ENCODE results near the gene GIPR. TPM values are rescaled to one million over a fixed set of nuclear protein-coding genes. Genes with fewer than 3 reads are reported as not detected.

GIPR gene
- total RNA-seq, 1 experiment from 2014 or later, result 6.9 TPM

DNA sequence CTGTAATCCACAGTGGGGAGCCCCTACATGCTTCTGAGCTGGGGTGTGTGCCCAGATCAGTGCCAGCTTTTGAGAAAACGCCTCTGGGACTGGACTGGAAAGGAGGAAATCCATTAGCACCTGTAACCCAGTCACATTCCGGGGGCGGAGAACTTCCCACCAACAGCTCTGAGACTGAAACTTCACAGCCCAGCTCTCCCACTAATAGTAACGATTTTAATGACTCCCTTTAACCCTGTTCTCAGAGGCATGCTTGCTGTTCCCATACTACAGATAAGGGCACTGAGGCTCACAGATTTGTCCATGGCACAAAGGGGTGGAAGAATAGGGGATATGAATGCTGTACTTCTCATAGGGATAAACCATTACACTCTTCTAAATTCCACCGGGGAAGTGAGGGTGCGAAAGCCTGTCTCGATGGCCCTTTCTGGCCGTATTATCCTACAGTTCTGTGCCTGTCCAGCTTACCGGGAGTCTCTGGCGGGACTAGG is 61.8 kb downstream of the GIPR start:
- Mint-ChIP-seq H3K9me3 (ENCODE audit: low read depth, unreplicated experiment) (no peaks in the 10 kb centered on the region), H3K27me3 (ENCODE audit: unreplicated experiment) (no peaks in the 10 kb centered on the region), H3K36me3 (ENCODE audit: insufficient read depth, unreplicated experiment) (peaks cover 22% of the 10 kb centered on the region), H3K27ac (ENCODE audit: unreplicated experiment) (peak overlapping the region; percentile 83), H3K4me3 (ENCODE audit: low read depth, unreplicated experiment) (peak overlapping the region; percentile 97), H3K4me1 (ENCODE audit: low read depth, unreplicated experiment) (peaks cover 26% of the 10 kb centered on the region)
- TSS peak; percentile 69 for BruUV-seq (replicated peaks)
- intact Hi-C loops (cut with micrococcal nuclease; ENCODE audit: unreplicated experiment), result no loop called here
- TF ChIP-seq, protein P1, sequence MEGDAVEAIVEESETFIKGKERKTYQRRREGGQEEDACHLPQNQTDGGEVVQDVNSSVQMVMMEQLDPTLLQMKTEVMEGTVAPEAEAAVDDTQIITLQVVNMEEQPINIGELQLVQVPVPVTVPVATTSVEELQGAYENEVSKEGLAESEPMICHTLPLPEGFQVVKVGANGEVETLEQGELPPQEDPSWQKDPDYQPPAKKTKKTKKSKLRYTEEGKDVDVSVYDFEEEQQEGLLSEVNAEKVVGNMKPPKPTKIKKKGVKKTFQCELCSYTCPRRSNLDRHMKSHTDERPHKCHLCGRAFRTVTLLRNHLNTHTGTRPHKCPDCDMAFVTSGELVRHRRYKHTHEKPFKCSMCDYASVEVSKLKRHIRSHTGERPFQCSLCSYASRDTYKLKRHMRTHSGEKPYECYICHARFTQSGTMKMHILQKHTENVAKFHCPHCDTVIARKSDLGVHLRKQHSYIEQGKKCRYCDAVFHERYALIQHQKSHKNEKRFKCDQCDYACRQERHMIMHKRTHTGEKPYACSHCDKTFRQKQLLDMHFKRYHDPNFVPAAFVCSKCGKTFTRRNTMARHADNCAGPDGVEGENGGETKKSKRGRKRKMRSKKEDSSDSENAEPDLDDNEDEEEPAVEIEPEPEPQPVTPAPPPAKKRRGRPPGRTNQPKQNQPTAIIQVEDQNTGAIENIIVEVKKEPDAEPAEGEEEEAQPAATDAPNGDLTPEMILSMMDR (IDR thresholded peaks at IDR 0.05; ENCODE audit: unreplicated experiment), result no peak
- CTCF ChIA-PET, result interaction anchor here (2.0 to 2.2 kb wide), 2 partner anchors 12 to 39 kb away, joined by 20 read pairs; partner anchors contain the start of gene SIX5
- DNase-seq, result peak; percentile 17

DNA sequence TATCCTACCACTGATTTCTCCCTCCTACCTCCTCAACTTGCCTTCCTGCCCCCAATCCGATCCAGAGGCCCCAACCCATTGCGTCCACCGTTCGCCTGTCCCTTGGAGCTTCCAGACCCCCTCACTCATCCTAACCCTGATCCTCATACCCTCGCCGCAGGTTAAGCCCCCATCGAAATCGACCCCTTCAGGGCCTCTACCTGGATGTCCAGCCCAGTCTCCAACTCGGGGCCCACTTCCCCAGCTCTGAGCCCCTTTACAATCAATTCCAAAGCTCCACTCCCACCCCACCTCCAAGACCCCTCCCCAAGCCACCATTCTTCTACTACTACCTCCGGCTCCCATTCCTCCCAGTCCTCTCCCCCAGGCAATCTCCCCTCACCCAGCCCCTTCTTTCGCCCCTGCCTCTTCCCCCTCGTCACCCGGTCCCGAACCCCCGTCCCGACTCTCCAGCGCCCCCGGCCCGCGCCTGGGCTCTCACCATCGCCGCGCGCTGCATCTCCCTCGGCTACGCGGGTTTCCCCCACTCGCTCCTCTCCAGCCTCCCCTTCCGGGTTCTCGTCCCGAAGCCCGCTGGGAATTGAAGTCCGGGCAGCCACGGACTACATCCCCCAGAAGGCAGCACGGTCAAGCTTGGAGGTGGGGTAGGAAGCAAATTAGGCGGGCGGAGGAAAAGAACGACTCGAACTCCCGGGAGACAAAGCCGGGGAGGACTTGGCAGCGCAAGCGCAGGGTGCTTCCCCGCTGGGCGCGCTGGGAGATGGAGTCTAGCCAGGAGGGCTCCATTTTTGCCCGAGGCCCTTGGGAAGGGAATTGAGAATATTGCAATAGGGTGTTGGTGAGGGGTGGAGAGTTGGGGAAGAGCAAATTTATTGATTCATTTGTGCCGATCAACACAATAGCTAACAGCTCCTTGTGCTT is 62.6 kb downstream of the GIPR start, which contains the start of gene FBXO46:
FBXO46 (minus strand) TSS at position 529 of the 921 bp plus-strand sequence. CDS start 17,401 bp downstream, outside the sequence.
- Mint-ChIP-seq H3K9me3 (ENCODE audit: low read depth, unreplicated experiment) (no peaks in the 10 kb centered on the region), H3K27ac (ENCODE audit: unreplicated experiment) (peak within 1 kb of the TSS; percentile 83), H3K4me1 (ENCODE audit: low read depth, unreplicated experiment) (peaks cover 26% of the 10 kb centered on the region), H3K27me3 (ENCODE audit: unreplicated experiment) (no peaks in the 10 kb centered on the region), H3K4me3 (ENCODE audit: low read depth, unreplicated experiment) (peak within 1 kb of the TSS; percentile 97), H3K36me3 (ENCODE audit: insufficient read depth, unreplicated experiment) (peaks cover 22% of the 10 kb centered on the region)
- CTCF ChIA-PET, result interaction anchor here (0.6 to 2.2 kb wide), 7 partner anchors 12 to 298 kb away, joined by 3 to 20 read pairs (median 6); partner anchors contain the start of genes QPCTL, SIX5 and SNRPD2
- no TSS peak for BruUV-seq (replicated peaks)
- TF ChIP-seq, protein P1 (IDR thresholded peaks at IDR 0.05; ENCODE audit: unreplicated experiment), result no peak
- intact Hi-C loops (cut with micrococcal nuclease; ENCODE audit: unreplicated experiment), result no loop called here
- DNase-seq, result peak; percentile 97

Small RNA genes lying within 50 kb of the gene (microRNA-seq; reads per million reads assigned to microRNA genes)
- gene MIR330 (793 reads per million, percentile 82 among the genes with 10 or more reads in this experiment), gene MIR642A (not detected), gene MIR642B (not detected)

Other genes with a start within 250 kb of the GIPR start
- 55.7 and 58.9 TPM in 2 replicates for gene ERCC1, start 244.3 kb upstream of the GIPR start, total RNA-seq (2022)
- 18.7 and 23.8 TPM in 2 replicates for gene FOSB, start 200.2 kb upstream of the GIPR start, total RNA-seq (2022)
- gene RTN2, start 171.2 kb upstream of the GIPR start, total RNA-seq (2022), result 5.7 and 7.2 TPM in 2 replicates
- 5.0 and 6.8 TPM in 2 replicates for gene PPM1N, start 169.8 kb upstream of the GIPR start, total RNA-seq (2022)
- gene VASP, start 160.7 kb upstream of the GIPR start, total RNA-seq (2022), result 194 and 219 TPM in 2 replicates
- 14.2 and 17.1 TPM in 2 replicates for gene OPA3, start 83.4 kb upstream of the GIPR start, total RNA-seq (2022)
- not detected in 2 replicates for gene GPR4, start 66.0 kb upstream of the GIPR start, total RNA-seq (2022)
- 93.7 and 94.0 TPM in 2 replicates for gene EML2, start 28.8 kb upstream of the GIPR start, total RNA-seq (2022)
- 603 and 663 TPM in 2 replicates for gene SNRPD2, start 23.7 kb downstream of the GIPR start, total RNA-seq (2022)
- gene QPCTL, start 24.4 kb downstream of the GIPR start, total RNA-seq (2022), result 20.4 and 20.7 TPM in 2 replicates
- gene FBXO46, start 62.7 kb downstream of the GIPR start, total RNA-seq (2022), result 43.8 and 53.6 TPM in 2 replicates
- not detected in 2 replicates for gene MEIOSIN, start 65.2 kb downstream of the GIPR start, total RNA-seq (2022)
- 12.9 and 15.0 TPM in 2 replicates for gene SIX5, start 101.0 kb downstream of the GIPR start, total RNA-seq (2022)
- 70.8 and 76.0 TPM in 2 replicates for gene DMPK, start 114.3 kb downstream of the GIPR start, total RNA-seq (2022)
- 74.9 and 76.9 TPM in 2 replicates for gene DMWD, start 124.6 kb downstream of the GIPR start, total RNA-seq (2022)
- gene RSPH6A, start 147.1 kb downstream of the GIPR start, total RNA-seq (2022), result 0.44 and 0.52 TPM in 2 replicates
- gene SYMPK, start 194.9 kb downstream of the GIPR start, total RNA-seq (2022), result 130 and 135 TPM in 2 replicates
- gene FOXA3, start 196.1 kb downstream of the GIPR start, total RNA-seq (2022), result 12.1 and 19.9 TPM in 2 replicates
- gene IRF2BP1, start 217.9 kb downstream of the GIPR start, total RNA-seq (2022), result 36.9 and 37.4 TPM in 2 replicates
- gene MYPOP, start 234.4 kb downstream of the GIPR start, total RNA-seq (2022), result 11.9 and 13.1 TPM in 2 replicates
- not detected in 2 replicates for gene NANOS2, start 246.6 kb downstream of the GIPR start, total RNA-seq (2022)